HL-60/S4 treated with phorbol 12-myristate 13-acetate at 8.2 ng/mL for 4 days and 3 days (cell line): Measurements from ENCODE around the gene DNMT3A.
"Not testable (repeated sequence)": the region's sequence is repeated elsewhere in the genome, so short reads cannot be mapped to it uniquely, and the experiment has no call there.

ENCODE experiments used
- in situ Hi-C: fragments of 300-500 bp; cut with MboI; formaldehyde crosslinking; loops from 2 replicates; pipeline ENCODE4 v1.15.0; 2022; ENCODE audit warnings: low sequenced_read_pairs

Gene DNMT3A

DNA sequence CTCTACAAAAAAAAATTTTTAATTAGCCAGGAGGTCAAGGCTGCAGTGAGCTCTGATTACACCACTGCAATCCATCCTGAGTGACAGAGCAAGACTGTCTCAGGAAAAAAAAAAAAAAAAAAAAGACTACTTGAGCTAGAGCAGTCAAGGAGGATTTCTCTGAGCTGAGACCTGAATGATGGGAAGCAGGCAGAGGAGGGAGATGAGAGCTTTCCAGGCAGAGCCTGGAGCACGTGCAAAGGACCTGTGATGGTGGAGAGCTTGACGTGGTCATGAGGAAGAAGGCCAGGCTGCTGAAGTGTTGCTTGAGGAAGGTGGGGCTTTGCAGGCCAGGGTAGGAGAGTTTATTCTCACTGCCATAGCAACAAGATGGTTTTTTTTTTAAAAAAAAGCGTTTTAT is 121.4 kb downstream of the DNMT3A start:
- in situ Hi-C loops: no loop called here

DNA sequence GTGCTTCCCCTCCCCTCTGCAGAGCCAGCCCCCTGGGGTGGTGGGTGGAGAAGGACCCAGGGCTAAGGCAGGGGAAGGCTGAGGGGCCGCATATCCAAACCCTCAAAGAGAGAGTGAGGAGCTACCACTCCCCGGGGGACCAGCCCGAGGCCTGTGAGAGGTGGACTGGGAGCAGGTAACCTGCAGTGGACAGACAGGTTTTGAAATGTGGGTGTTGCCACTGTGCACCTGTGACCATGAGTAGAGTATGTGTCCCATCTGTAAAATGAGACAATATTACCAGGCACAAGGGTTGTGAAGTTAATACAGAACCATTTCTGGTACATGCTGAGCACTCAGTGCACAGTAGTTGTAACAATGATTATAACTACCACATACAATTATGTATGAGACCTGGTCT is 122.1 kb downstream of the DNMT3A start:
- in situ Hi-C loops: no loop called here

DNA sequence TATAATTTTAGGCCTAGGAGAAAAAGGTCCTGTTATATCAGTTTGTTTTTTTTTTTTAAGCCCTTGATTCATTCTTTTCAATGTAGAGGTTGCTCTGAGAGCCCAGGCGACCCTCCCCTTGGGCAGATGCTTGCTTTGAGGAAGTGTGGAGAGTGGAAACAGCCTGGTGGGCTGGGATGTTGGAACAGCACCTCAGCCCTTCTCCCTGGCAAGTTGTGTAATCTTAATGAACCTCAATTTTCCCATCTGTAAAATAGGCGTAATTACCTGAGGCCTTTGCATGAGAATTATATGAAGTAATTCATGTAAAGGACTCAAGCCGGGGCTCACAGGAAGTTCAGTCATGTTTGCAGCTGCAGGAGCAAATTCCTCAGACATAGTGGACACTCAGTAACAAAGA is 123.6 kb downstream of the DNMT3A start:
- in situ Hi-C loops: no loop called here

DNA sequence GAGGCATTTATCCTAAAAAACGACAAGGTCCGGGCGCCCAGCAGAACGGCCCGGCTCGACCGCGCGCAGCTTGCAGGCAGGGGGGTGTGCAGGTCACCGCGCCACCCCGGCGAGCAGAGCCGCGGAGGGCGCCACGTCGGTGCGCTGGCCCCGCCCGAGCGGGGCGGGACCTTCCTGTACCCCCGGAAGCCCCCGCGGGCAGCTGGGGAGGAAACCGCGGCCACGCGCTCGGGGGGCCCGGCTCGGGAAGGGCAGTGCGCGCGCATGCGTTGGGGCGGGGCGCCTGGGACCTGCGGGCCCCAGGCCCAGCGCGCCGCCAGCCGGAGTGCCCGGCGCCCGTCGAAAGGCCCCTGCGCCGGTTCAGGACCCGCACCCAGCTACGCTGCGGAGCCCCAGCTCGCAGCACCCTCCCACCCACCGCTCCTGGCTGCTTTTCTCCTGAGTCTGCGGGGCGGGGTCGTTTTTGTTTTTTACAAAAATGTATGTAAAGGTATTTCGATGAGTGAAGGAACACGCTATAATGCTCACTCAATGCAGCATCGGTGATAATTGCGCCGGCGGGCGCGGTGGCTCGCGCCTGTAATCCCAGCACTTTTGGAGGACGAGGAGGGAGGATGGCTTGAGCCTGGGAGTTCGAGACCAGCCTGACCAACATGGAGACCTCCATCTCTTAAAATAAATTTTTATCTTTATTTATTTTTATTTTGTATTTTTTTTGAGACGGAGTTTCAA is 125.6 kb downstream of the DNMT3A start:
- in situ Hi-C loops: no loop called here

DNA sequence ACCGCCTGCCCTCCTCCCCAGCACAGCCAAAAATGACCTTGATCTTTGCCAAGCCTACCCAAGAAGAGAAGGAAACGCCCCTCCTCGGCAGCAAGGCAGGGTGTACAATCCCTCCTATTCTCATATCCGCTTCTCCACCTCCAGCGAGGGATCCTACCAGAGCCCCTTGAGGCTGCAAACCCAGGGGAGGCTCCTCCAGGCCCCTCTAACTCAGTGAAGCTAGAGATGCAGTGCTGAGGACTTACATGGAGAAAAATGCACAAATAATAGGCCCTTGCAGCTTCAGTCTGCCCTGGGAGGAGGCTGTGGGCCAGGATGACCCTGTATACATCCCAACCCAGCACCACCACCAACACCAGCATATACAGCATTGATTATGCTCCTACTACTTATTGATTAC is 126.5 kb downstream of the DNMT3A start:
- in situ Hi-C loops: no loop called here

DNA sequence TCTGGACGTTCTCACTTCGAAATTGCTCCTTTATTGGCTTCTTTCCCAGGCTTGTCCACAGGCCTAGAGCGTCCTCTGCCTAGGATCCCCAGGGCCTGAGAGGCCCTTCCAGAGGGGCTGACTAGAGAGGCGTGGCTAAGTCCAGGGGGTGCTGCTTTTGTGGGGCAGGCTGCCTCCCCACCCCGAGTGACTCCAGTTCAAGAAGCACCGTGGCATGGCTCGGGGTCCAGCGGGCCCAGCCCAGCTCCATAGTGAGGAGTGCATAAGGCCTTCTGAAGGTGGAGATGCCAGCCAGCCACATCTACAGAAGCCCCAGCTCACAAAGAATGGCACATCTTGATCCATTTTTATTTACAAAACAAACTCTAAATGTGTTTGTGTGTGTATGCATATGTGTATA is 128.5 kb downstream of the DNMT3A start:
- in situ Hi-C loops: no loop called here

DNA sequence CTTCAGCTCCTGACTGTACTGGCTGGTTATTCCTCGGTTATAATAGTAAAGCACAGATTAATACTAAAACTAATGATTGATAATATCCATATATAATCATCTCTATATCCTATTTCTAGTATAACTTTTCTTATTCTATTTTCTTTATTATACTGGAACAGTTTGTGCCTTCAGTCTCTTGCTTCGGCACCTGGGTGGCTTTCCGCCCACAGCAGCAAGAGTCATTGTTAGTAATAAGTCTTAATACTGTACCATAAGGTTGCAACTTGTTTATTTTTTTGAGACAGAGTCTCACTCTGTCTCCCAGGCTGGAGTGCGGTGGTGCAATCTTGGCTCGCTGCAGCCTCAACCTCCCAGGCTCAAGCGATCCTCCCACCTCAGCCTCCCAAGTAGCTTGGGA is 130.8 kb downstream of the DNMT3A start:
- in situ Hi-C loops: not testable (repeated sequence)

DNA sequence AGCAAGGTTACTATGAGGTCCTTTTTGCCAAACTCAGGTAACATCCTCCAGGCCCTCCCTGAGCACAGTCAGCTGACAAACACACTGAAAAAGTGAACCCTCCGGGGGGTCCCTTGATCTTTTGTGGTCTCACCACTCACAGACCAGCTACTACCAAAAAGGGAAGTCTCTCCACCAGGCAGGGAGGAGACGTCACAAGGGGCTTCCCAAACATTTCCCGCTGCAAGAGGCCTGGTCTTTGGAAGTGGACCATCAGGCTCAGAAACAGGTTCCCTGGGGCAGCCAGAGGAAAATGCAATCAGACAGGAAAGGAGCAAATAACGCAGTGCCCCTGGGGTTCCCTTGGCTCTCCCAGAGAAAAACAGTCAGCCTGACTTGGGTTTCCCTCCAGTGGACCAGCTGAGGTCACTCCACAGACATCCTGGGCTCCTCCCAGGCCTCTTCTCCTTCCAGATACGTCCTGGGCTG is 134.6 kb downstream of the DNMT3A start:
- in situ Hi-C loops: no loop called here

DNA sequence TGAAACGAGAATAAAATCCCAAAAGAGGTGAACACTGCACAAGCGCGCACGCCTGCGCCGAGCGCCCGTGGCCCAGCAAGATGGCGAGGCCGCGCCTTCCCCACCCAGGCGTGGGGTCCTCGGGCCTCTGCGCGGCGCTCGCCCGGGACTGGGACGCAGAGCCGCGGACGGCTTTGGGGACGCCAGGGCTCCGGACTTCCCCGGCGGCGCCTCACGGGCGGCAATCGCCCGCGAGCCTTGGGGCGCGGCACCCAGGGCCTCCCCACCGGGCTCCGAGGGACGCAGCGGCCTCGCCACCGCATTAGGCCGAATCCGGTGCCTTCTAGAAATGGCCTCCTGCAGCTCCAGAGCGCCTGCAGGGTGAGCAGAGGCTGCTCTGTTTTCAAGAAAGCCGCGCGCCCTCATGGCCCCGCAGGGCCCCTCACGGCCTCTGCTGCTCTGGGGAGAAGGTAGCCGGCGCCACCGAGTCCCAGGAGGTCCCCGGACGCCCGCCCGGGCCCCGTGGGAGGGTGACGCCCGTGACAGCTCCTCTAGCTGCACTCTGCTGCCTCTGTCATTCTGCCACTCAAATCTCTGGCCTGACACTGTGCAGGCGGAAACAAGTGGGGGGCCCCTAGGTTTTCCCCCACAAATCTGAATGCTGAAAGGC is 137.4 kb downstream of the DNMT3A start:
- in situ Hi-C loops: no loop called here

DNA sequence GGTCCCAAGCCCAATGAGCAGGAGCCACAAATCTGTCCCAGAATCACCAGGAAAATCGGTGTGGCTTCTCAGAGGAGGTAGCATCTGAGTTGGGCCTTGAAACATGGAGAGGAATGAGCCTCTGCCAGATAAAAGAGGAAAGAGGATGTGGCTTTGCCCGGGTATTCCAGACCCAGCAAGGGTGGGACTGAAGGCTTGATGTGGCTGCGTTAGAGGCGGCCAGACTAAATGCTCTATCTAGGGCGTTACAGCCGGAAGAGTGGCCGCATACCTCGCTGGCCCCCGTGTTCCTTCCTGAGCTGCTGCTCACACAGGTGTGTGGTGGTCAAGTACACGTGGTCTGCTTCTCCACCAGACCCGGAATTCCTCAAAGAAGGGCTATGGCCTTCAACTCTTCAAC is 139.4 kb downstream of the DNMT3A start:
- in situ Hi-C loops: no loop called here

DNA sequence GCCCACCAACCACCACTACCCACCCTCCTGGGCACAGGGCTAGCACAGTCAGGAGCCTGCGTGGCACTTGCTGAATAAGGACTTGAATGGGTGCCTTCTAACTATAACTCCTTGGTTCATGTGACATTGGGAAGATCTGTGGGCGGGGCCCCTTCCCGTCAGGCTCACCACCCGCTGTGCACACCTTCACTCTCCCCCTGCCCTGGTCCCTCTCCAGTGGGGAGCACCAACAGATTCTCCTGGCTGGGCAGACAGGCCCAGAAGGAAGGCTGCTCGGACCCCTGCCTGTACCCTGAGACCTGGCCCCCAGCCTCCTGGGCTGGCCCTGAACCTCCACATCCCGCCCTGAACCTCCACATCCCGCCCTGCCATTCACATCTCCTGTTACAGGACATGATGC is 139.9 kb downstream of the DNMT3A start:
- in situ Hi-C loops: no loop called here

DNA sequence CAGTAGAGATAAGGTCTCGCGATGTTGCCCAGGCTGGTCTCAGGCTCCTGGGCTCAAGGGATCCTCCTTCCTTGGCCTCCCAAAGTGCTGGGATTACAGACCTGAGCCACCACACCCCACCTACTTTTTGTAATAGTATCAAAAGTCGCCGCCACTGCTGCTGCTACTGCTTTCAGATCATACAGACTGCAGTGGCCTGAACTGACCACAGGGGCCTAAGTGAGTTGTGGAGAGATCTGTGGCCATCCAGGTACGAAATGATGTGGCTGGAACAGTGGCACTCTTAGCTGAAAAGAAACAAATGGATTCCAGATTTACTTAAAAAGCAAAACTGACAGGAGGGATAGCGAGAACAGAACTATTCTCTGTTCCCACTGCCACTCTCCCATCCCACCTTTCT is 140.5 kb downstream of the DNMT3A start:
- in situ Hi-C loops: no loop called here

DNA sequence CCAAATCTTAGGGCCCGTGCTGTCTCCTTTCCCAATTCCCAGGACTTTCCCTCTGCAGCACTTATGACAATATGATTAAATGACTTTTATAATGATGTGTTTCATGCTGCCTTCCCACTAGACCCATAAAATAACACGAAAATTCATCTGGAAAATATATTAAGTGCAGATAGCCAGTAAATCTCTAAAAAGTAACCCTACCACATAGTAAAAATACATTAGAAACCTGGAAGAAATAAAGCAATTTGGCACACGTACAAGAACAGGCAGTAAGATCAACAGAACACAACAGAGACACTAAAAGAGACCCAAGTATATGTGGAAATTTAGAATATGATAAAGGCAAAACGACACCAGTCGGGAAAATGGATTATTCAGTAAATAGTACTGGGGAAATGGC is 143.1 kb downstream of the DNMT3A start:
- in situ Hi-C loops: no loop called here

DNA sequence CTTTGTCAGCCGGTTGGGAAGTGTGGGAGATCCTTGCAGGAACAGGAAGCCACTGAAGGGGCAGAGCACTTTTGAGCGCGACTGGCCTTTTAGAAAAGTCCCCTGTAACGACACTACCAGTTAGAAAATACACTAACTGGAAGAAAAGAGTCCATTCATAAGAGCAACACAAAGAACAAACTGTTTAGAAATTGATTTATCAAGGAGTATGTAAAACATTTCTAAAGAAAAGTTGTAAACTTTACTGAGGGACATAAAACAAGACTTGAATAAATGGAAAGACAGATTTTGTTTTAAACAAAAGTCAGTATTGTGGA is 143.6 kb downstream of the DNMT3A start:
- in situ Hi-C loops: no loop called here

DNA sequence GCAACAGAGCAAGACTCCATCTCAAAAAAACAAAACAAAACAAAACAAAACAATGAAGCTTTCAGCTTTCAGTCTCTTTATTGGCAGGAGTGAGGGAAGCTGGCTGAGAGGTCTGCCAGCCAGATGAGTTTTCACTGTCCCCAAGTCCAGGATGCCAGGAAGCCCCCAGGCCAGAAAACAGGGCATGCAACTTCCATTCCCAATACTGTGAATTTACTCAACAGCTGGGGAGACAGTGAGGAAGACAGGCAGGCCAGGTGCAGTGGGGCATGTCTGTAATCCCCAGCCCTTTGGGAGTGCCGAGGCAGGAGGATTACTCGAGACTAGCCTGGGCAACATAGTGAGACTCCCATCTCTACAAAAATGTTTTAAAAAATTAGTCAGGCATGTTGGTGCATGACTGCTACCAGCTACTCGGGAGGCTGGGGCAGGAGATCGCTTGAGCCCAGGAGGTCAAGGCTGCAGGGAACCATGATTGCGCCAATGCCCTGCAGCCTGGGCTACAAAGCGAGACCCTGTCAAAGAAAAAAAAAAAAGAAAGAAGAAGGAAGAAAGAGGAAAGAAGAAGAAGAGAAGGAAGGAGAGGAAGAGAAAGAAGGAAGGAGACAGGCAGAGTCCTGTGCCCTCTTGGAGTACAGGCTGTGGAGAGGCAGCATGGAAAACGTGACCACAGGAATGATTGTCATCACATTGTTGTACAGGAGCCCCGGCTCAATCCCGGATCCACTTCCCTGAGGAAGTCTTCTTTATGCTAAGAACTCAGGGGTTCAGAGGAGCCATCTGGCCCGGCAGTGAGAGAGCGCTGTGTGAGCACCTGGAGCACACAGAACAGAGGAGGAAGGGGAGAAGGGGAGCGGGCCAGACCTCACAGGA is 144.2 kb downstream of the DNMT3A start:
- in situ Hi-C loops: no loop called here

DNA sequence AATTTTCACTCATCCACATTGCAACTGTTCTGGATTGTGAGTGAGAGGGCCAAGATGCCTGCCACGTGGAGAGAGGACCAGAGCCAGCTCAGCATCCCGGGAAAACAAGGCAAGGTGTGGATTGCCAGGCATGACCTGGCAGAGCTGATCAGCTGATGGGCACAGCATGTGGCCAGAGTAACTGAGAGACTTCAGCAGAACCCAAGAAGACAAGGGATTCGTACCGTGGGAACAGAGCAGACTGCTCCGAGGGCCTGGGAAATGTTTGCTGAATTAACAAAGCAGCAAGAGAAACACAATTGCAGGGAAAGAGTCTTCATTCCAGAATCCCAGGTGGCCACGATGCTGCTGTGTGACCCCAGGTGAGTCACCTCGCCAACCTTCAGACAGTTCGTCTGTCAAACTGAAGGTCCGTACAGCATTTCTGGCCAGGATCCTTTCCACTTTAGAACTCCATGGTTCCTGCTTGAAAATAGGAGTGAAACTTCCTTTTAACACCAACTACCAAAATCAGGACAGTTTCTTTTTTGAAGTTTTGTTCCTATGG is 147.1 kb downstream of the DNMT3A start:
- in situ Hi-C loops: no loop called here

DNA sequence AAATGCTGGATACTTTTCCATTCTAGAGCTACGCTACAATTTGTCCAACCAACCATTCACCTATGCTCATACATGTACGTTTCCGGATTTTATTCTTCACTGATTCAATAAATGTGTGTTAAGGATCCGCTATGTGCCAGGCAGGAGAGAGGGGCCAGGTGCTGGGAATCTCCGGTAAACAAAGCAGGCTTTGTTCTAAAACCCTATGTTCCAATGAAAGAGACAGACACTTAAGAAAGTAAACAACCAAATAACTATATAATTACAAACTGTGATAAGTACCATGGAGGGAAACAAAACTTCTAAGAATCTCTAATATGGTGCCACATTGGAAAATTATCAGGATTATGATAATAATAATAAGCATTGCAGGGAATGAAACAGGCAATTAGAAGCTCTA is 151.2 kb downstream of the DNMT3A start:
- in situ Hi-C loops: no loop called here

DNA sequence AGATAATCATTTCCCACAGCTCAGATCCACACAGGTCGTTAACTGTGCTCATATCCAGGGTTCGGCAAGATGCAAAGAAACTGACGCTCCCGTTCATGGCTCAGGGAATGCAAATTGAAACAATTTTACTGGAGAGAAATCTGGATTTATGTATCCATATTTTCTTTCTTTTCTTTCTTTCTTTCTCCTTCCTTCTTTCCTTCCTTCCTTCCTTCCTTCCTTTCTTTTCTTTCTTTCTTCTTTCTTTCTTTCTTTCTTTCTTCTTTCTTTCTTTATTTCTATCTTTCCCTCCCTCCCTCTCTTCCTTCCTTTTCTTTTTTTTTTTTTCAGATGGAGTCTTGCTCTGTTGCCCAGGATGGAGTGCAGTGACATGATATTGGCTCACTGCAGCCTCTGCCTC is 153.3 kb downstream of the DNMT3A start:
- in situ Hi-C loops: no loop called here

DNA sequence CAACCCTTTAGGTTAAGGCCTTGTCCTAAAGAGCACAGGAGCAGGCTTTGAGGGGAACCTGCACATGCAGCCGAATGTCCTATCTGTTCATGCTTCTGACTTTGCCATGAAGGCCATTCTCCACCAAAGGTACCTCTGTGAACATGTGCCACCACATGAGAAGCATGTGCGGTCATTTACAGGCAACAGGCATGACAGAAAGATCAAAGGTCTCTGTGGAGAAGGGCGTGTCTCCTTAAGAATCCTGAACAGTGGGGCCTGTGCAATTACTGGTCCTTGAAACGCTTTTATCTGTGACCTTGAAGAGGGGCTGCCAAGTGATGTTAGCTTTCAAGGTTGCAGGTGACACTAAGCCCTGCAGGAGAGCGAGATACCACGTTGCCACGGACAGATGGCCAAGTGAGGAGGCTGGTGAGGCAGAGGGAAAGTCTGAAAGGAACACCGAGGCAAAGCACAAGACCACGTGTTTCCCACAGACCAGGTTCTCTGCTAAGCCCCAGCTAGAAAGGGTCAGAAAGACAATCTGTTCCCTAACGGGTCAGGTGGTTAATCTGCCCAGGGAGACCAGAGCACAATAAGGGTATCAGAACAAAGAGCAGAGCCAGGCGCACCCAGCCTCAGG is 153.9 kb downstream of the DNMT3A start:
- in situ Hi-C loops: no loop called here

DNA sequence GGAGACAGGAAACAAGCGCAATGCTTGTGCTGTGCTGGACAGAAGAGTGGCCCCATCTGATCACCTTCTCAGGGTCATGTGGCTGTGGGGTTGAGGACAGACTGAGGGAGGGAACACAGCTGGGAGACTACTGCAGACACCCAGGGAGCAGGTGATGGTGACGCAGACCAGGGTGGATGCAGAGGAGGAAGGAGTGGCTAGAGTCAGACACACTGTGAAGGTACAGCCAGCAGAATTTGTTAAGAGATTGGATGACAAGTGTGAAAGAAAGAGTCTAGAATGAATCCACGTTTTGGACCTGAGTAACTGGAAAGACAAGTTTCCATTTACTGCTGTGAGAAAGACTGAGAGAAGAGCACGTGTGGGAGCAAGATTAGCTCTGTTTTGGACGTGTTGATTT is 157.5 kb downstream of the DNMT3A start:
- in situ Hi-C loops: no loop called here

DNA sequence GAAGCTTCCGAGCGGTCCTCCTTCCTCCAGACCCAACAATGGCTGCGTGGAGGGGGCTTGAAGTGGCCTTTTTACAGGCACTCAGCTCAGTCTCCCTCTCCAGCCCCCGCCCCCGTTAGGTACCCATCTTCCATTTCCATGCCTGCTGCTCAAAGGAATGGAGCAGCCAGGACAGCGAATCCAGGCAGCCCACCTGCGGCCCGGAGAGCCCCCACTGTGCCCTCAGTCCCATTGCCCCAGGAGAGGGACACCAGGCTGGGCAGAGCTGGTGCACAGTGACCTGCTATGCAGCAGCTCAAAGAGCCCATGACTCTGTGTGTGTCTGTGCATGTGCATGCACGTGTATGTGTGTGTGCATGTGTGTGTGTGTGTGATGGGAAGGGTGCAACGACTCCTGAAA is 162.7 kb downstream of the DNMT3A start:
- in situ Hi-C loops: no loop called here
